ENCODE results near the gene TMEM245.

The TMEM245 gene

DNA sequence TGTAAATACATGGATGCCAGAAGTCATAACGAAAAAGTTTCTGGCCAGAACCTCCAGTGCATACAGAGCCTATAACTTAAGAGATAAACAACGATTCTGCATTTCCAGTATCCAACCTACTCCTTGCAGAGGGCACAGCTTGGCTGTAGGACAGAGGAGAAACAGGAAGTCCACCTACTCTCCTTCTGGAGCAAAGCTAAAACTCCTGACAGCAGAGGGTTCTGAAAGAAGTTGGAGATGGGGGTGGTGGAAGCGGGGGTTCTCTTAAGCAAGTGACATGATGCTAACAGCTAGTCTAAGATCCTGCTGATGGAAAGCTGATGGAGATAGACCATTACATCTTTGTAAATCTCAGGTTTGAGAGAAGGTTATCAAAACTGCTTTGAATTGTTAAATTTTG is 70.9 kb downstream of the TMEM245 start:
- FAIRE-seq (no peak), DNase-seq (ENCODE audit: insufficient read length, low spot score) (no peak)
- no peak for TF ChIP-seq POLR2A (IDR thresholded peaks at IDR 0.05; ENCODE audit: low read depth, low read length)

- no peak for DNase-seq (ENCODE audit: insufficient read length, low spot score)
- FAIRE-seq, result no peak
- no peak for TF ChIP-seq POLR2A (IDR thresholded peaks at IDR 0.05; ENCODE audit: low read depth, low read length)
These were observed 72.5 kb downstream of the TMEM245 start for GRCh38 chr9:109047259-109047658.

DNA sequence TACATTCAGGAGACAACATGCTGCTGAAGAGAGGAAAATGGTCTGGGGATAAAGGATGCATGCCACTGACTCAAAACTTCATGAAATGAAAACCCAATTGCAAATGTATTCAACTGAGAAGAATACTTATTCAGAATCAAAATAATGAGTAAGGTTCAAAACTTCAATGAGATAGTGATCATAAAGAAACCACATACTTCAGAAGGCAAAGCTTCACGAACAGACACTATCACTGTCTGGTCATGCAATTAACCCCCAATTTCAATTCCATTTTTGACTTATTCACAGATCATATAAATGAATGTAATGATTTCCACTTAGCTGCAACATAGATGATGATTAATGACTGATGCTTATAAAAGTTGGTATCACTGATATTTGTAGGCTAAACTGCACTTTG is 73.4 kb downstream of the TMEM245 start:
- no peak for FAIRE-seq
- DNase-seq (ENCODE audit: insufficient read length, low spot score), result no peak
- TF ChIP-seq POLR2A (IDR thresholded peaks at IDR 0.05; ENCODE audit: low read depth, low read length), result no peak

DNA sequence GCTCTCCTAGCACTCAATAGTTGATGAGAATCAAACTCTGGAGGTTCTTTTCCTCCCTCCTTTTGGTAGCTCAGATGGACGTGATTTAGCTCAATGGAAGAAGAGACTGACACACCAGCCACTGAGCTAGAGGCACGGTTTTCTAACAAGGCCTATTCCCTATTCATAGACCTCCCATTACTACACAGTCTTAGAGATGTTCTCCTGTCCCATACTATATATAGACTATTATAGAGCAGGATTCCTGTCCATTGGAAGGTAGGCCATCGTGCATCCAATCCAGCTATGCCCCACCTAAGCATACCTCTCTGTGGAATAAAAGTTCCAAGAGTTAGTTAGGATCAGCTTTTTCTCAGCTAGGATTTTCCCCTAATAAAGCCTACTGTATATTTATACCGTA is 76.2 kb downstream of the TMEM245 start:
- FAIRE-seq (no peak), DNase-seq (ENCODE audit: insufficient read length, low spot score) (no peak)
- TF ChIP-seq POLR2A (IDR thresholded peaks at IDR 0.05; ENCODE audit: low read depth, low read length), result no peak

- FAIRE-seq (peak; percentile 38), DNase-seq (ENCODE audit: insufficient read length, low spot score) (no peak)
- TF ChIP-seq POLR2A (IDR thresholded peaks at IDR 0.05; ENCODE audit: low read depth, low read length), result no peak
These were observed 79.2 kb downstream of the TMEM245 start for GRCh38 chr9:109040571-109040970.

DNA sequence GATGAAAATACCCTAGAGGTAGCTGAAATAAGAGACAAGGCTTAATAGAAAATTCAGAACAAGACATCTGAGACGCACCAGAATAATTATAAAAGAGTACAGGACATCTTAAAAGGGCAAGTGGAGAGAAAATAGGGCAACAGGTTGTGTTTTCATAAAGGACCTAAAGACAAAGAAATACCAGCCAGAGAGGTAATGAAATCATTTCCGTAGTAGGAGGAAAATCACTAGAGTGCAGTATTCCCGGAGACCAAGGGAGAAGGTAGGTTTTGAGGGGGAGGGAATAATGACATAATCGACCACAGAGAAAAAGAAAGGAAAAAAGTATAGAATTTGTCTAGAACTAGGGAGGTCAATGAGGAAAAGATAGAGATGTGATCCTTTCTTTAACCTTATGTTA is 80.2 kb downstream of the TMEM245 start:
- no peak for TF ChIP-seq POLR2A (IDR thresholded peaks at IDR 0.05; ENCODE audit: low read depth, low read length)
- no peak for DNase-seq (ENCODE audit: insufficient read length, low spot score)
- FAIRE-seq, result peak; percentile 11

DNA sequence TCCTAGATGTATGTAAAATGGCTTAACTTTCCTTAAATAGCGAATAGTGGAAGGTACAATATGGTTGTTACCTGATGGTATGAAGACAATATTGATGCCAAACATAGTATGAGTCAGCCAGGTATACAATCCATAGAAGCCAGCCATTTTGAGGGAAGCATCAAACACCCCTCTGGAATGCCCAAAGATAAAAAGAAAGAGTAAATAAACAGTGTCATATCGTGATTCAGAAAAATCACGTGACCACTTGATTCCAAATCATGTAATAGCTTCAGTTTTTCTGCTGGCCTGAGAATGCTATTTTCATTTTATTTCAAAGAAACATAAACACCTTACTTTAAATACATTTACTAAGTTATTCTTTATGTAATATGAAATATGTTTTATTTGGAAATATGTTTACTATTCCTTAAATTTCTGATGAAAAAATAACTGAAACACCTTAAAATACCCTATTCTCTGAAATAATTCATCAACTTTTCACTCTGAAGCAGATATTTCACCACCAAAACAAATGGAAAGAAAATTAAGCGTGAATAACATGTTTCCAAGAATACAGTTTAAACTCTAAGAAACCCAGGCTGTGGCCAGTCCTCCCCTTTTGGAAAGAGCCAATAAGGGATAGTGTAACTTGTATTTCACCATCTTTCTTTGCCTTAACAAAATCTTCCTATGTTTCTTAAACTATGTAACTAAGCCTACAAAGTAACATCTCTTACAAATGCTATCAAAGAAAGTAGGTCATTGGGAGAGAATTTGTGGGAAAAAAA is 81.6 kb downstream of the TMEM245 start:
- TF ChIP-seq POLR2A (IDR thresholded peaks at IDR 0.05; ENCODE audit: low read depth, low read length), result no peak
- FAIRE-seq, result peak; percentile 11
- no peak for DNase-seq (ENCODE audit: insufficient read length, low spot score)

- FAIRE-seq, result peak; percentile 80
- no peak for TF ChIP-seq POLR2A (IDR thresholded peaks at IDR 0.05; ENCODE audit: low read depth, low read length)
- DNase-seq (ENCODE audit: insufficient read length, low spot score), result no peak
These were observed 82.7 kb downstream of the TMEM245 start for GRCh38 chr9:109036744-109037680.

DNA sequence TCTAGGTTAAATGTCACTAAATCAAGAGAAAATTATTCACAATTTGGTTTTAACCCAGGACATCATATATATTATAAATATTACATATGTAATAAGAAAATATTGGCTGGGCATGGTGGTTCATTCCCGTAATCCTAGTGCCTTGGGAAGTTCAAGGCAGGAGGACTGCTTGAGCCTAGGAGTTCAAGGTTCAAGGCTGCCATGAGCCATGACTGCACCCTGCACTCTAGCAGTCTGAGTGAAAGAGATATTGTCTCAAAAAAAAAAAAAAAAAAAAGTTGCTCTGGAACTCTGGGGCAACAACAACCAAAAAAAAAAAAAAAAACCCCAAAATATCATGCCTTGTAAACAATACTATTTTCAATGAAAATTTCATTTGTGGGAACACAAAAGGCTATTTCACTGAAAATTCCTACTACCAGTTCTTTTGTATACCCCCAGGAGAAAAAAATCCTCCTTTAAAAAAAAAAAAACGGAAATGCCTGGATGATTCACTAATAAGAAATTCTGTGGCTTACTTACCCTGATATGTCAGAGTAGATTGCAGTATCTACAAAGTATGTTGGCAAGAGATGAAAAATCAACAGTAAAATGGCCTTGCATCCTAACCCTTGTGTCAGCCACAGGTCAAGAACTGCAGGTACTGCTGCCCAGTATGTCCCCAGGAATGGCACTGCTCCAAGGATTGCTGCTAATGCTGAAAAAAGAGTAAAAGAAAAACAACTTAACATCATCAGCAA is 83.9 kb downstream of the TMEM245 start:
- no peak for TF ChIP-seq POLR2A (IDR thresholded peaks at IDR 0.05; ENCODE audit: low read depth, low read length)
- FAIRE-seq (peak; percentile 100), DNase-seq (ENCODE audit: insufficient read length, low spot score) (peak; percentile 69)

DNA sequence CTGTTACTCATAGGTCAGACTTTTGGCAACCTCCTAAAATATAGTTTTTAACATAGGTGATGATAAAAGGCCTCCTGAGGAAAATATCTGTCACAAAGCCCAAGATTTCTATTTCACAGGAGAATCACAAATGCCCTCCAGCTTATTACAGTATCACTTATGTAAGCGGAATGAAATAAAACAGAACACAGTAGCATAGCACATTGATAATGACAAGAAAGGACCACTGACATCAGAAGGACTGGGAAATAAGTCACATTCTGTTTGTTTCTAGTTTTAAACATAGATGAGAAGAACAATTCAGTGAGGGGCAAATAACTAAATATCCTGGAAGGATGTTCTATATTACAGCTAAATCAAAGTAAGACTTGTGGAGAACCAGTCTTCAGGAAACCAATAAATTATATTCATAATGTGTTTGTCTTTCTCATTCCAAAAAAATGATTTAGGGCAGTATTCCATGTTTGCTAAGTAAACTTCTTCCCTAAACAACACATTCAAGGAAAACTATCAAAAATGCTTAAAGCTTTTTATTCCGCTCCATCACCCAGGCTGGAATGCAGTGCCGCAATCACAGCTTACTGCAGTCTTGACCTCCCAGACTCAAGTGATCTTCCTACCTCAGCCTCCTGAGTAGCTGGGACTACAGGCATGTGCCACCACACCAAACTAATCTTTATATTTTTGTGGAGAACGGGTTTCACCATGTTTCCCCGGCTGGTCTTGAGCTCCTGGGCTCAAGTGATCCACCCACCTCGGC is 85.6 kb downstream of the TMEM245 start:
- FAIRE-seq, result peak; percentile 58
- no peak for DNase-seq (ENCODE audit: insufficient read length, low spot score)
- no peak for TF ChIP-seq POLR2A (IDR thresholded peaks at IDR 0.05; ENCODE audit: low read depth, low read length)

DNA sequence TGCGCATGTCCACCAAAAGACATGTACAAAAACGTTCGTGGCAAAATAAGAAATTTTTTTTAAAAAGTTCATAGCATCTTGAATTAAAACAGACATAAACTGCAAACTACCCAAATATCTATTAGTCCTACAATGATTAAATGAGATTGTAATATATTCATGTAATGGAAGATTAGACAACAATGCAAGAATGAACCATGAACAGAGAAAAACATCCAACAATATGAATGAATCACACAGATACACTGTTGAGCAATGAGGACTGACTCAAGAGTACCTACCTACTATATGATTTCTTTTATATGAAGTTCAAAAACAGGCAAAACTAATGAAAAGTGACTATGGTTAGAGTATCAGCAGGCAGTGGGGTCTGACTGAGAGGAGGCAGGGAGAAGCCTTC is 88.5 kb downstream of the TMEM245 start:
- peak; percentile 82 for FAIRE-seq
- DNase-seq (ENCODE audit: insufficient read length, low spot score), result no peak
- no peak for TF ChIP-seq POLR2A (IDR thresholded peaks at IDR 0.05; ENCODE audit: low read depth, low read length)

DNA sequence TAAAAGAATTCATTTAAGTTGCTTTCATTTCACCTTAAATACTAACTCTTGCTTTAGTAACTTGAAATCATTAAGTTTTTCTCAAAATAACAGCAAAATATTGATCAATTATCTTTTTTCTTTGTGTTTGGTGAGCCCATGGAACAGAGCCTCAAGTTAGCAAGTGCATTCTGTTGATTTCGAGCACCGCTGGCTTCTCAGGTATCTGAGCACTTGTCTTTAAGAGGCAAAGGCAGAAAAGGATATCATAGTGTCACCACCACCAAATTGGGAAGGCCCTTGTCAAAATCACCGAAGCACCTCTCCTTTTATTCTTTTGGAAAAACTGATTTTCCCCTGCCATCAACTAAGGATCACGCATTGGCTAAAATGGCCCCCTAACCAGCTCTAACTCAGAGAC is 89.3 kb downstream of the TMEM245 start:
- TF ChIP-seq POLR2A (IDR thresholded peaks at IDR 0.05; ENCODE audit: low read depth, low read length), result no peak
- no peak for DNase-seq (ENCODE audit: insufficient read length, low spot score)
- peak; percentile 36 for FAIRE-seq

DNA sequence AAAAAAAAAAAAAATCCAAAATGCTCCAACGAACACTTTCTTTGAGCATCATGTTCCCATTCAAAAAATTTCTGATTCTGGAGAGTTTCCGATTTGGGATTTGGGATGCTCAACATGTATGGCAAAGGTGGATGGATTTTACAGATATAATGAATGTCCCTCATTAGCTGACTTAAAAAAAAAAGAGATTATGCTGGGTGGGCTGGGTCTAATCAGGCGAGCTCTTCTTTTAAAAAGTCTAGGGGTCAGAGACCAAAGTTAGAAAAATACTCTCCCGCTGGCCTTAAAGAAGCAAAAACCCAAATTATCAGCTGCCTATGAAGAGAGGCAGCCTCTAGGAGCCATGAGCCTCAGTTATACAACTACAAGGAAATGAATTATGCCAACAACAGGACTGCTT is 91.3 kb downstream of the TMEM245 start:
- DNase-seq (ENCODE audit: insufficient read length, low spot score), result no peak
- FAIRE-seq, result no peak
- no peak for TF ChIP-seq POLR2A (IDR thresholded peaks at IDR 0.05; ENCODE audit: low read depth, low read length)

Measured in H54 (cell line).